Smooth muscle cell (in vitro differentiated cells): ENCODE data around the gene ZNF496. TPM values are rescaled to one million over a fixed set of nuclear protein-coding genes. Genes with fewer than 3 reads are reported as not detected.

Source experiments
- DNase-seq: peaks from one replicate; lab custom pipeline; 2025; ENCODE audit not compliant: unreplicated experiment; lab: John Stamatoyannopoulos, UW
- H2AFZ ChIP-seq: fragments of 200-600 bp; sonication (generic); 2 replicates; pipeline ENCODE4 v1.6.0; 2016; ENCODE audit warnings: antibody characterized with exemption, low read depth, mild to moderate bottlenecking
- H3F3A ChIP-seq: fragments of 200-600 bp; sonication (generic); 2 replicates; pipeline ENCODE4 v1.6.0; 2017; ENCODE audit warnings: antibody characterized with exemption, low read depth
- H3K27ac ChIP-seq: fragments of 200-600 bp; sonication (generic); 2 replicates; pipeline ENCODE4 v1.5.1; 2016; ENCODE audit warnings: low read depth, mild to moderate bottlenecking
- H3K27me3 ChIP-seq: fragments of 200-600 bp; sonication (generic); 2 replicates; pipeline ENCODE4 v1.6.1; 2016; ENCODE audit warnings: low read depth, mild to moderate bottlenecking
- H3K36me3 ChIP-seq: fragments of 200-600 bp; sonication (generic); 2 replicates; pipeline ENCODE4 v1.5.1; 2016; ENCODE audit warnings: low read depth
- H3K4me1 ChIP-seq: fragments of 200-600 bp; sonication (generic); 2 replicates; pipeline ENCODE4 v1.5.1; 2016; ENCODE audit warnings: low read depth
- H3K4me2 ChIP-seq: fragments of 200-600 bp; sonication (generic); 2 replicates; pipeline ENCODE4 v1.6.0; 2016; ENCODE audit warnings: mild to moderate bottlenecking
- H3K4me3 ChIP-seq: fragments of 200-600 bp; sonication (generic); 2 replicates; pipeline ENCODE4 v1.5.1; 2016; ENCODE audit warnings: mild to moderate bottlenecking
- H3K79me2 ChIP-seq: fragments of 200-600 bp; sonication (generic); 2 replicates; pipeline ENCODE4 v1.6.0; 2016; ENCODE audit warnings: low read depth, mild to moderate bottlenecking
- H3K9ac ChIP-seq: fragments of 200-600 bp; sonication (generic); 2 replicates; pipeline ENCODE4 v1.6.0; 2016; ENCODE audit warnings: low read depth
- H3K9me3 ChIP-seq: fragments of 200-600 bp; sonication (generic); replicated peaks from 2 replicates; pipeline ENCODE4 v1.5.1; 2016; ENCODE audit warnings: low read depth
- H4K20me1 ChIP-seq: fragments of 200-600 bp; sonication (generic); 2 replicates; pipeline ENCODE4 v1.6.0; 2016; ENCODE audit warnings: low read depth
- CTCF ChIP-seq: fragments of 200-600 bp; sonication (generic); IDR thresholded peaks from 2 replicates; pipeline ENCODE4 v1.5.1; 2017; ENCODE audit warnings: borderline replicate concordance, mild to moderate bottlenecking, antibody characterized with exemption; ENCODE audit not compliant: insufficient read depth, poor library complexity, severe bottlenecking
- WGBS: methylation state at CpG from one replicate; pipeline ENCODE4 v1.1.7; 2016; ENCODE audit warnings: low lambda C conversion rate; 5-methylcytosine and 5-hydroxymethylcytosine counted together
- polyA plus RNA-seq: library from polyadenylated mRNA; unstranded; fragments of >200 nt; fragmentation: Nextera tagmentation; extraction: Ambion mirVana; gene quantifications from 2 replicates; pipeline ENCODE4 v1.2.1, GENCODE V29; 2016
- total RNA-seq: library from RNA; depleted of rRNA; stranded (reverse); fragments of >200 nt; gene quantifications from 2 replicates; pipeline ENCODE4 v1.2.3, GENCODE V29; 2014

Gene ZNF496
- total and polyA plus RNA-seq, 2 experiments from 2014 or later: 14.8 to 37.0 TPM

DNA sequence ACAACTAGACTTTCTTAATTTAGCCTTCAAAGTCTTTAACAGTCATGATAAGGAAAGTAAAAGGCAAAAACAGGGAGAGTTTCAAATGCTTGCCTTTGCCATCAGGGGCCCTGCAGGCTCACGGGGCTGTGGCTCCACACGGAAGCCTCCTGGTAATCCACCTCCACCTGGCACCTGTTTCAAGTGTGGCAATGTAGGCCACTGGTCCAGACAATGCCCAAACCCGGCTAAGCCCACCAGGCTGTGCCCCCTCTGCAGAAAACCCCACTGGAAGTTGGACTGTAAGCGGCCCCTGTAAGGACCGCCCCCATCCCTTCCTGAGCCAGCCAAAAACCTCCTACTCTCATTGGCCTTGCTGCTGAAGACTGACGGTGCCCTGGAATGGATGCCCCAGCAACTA is 43.3 kb downstream of the ZNF496 start:
- Histone ChIP-seq H3K9me3 (no peaks in the 10 kb centered on the region), H4K20me1 (no peaks in the 10 kb centered on the region), H3K79me2 (no peaks in the 10 kb centered on the region), H3K9ac (no peak overlapping the region), H3F3A (no peaks in the 10 kb centered on the region), H3K4me1 (peaks cover 3% of the 10 kb centered on the region), H3K27ac (no peak overlapping the region), H3K4me2 (no peak overlapping the region), H3K36me3 (no peaks in the 10 kb centered on the region), H2AFZ (no peak overlapping the region), H3K4me3 (no peak overlapping the region), H3K27me3 (no peaks in the 10 kb centered on the region)
- no peak for DNase-seq
- TF ChIP-seq CTCF: no peak
- 98% methylated on average over 6 of the region's 6 CpGs for WGBS

GRCh38 chr1:247287460-247287859 is 44.2 kb downstream of the ZNF496 start:
- Histone ChIP-seq H3K27me3 (no peaks in the 10 kb centered on the region), H4K20me1 (no peaks in the 10 kb centered on the region), H3K79me2 (no peaks in the 10 kb centered on the region), H3K4me1 (no peaks in the 10 kb centered on the region), H3K36me3 (no peaks in the 10 kb centered on the region), H3K27ac (no peak overlapping the region), H3F3A (no peaks in the 10 kb centered on the region), H3K4me2 (no peak overlapping the region), H3K9ac (no peak overlapping the region), H2AFZ (no peak overlapping the region), H3K4me3 (no peak overlapping the region), H3K9me3 (no peaks in the 10 kb centered on the region)
- TF ChIP-seq CTCF: peak; percentile 13
- 97% methylated on average over 14 of the region's 14 CpGs for WGBS
- DNase-seq: no peak

DNA sequence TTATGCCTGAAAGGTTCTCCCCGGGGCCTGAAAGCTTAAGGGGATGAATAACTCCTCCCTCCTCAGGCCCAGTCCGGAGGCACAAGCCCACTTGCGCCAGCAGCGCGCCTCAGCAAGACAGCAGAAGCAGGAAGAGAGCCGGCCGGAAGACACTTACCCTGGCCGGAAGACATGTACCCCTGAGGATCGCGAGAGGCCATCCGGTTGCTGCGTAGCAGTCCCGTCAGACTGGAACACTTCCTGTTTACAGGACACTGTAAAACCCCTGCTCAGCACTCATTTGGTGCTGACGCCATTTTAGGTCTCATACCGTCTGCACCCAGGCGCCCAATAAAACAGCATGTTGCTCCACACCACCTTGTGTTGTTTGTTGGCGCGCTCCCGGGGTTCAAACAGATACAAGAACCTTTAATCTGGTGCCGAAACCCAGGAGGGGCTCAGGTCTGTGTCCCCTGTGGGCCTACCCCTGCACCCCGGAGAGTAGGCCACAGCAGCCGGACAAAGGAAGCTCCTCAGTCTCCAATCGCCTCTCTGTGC is 45.5 kb downstream of the ZNF496 start:
- Histone ChIP-seq H3F3A (no peaks in the 10 kb centered on the region), H3K79me2 (no peaks in the 10 kb centered on the region), H3K27ac (no peak overlapping the region), H3K4me3 (no peak overlapping the region), H3K27me3 (no peaks in the 10 kb centered on the region), H3K9me3 (no peaks in the 10 kb centered on the region), H3K4me1 (no peaks in the 10 kb centered on the region), H4K20me1 (no peaks in the 10 kb centered on the region), H3K4me2 (no peak overlapping the region), H3K9ac (no peak overlapping the region), H2AFZ (no peak overlapping the region), H3K36me3 (no peaks in the 10 kb centered on the region)
- WGBS: 98% methylated on average over 23 of the region's 23 CpGs
- DNase-seq: no peak
- TF ChIP-seq CTCF: no peak

GRCh38 chr1:247281001-247281574 is 50.6 kb downstream of the ZNF496 start:
- 73% methylated on average over 5 of the region's 5 CpGs for WGBS
- Histone ChIP-seq H3F3A (no peaks in the 10 kb centered on the region), H3K4me2 (peak overlapping the region; percentile 35), H3K79me2 (no peaks in the 10 kb centered on the region), H2AFZ (no peak overlapping the region), H3K4me1 (no peaks in the 10 kb centered on the region), H3K9ac (no peak overlapping the region), H3K4me3 (no peak overlapping the region), H3K36me3 (no peaks in the 10 kb centered on the region), H4K20me1 (no peaks in the 10 kb centered on the region), H3K27ac (no peak overlapping the region), H3K9me3 (no peaks in the 10 kb centered on the region), H3K27me3 (no peaks in the 10 kb centered on the region)
- no peak for TF ChIP-seq CTCF
- DNase-seq: no peak
